HEK293 (cell line): ENCODE measurements around the gene BCS1L.
A peak's percentile ranks its signal among the peaks of the same experiment; 100 is the strongest.

Source experiments
- CTCF ChIA-PET: fragments of 350-600 bp; formaldehyde crosslinking; extraction: SDS; loops from one replicate; lab custom pipeline; 2021; ENCODE audit warnings: antibody characterized with exemption; lab: Yijun Ruan, JAX
- POLR2A ChIA-PET: fragments of 300-600 bp; formaldehyde crosslinking; extraction: SDS; loops from one replicate; lab custom pipeline; 2020; ENCODE audit warnings: antibody characterized with exemption, inconsistent platforms; lab: Yijun Ruan, JAX
- H3K27ac ChIP-seq: fragments of 200-500 bp; sonication (Bioruptor generic); 2 replicates; pipeline ENCODE4 v1.5.1; 2014; ENCODE audit warnings: low read depth, low read length, control low read depth, inconsistent platforms; ENCODE audit errors: extremely low read depth
- H3K36me3 ChIP-seq, 2 experiments: fragments of 200-500 bp in 1 of 2; sonication (Bioruptor generic) in 1 of 2; 1 replicate in 1 of 2; 2 replicates in 1 of 2; pipeline ENCODE4 v1.5.1; 2014 to 2017; ENCODE audit warnings: inconsistent platforms in 2 of 2, low read length in 2 of 2; ENCODE audit not compliant: control insufficient read depth in 2 of 2, insufficient read depth in 1 of 2
- H3K4me1 ChIP-seq: fragments of 200-500 bp; sonication (Bioruptor generic); 2 replicates; pipeline ENCODE4 v1.5.1; 2014; ENCODE audit warnings: mild to moderate bottlenecking, low read length, inconsistent platforms; ENCODE audit not compliant: control insufficient read depth, insufficient read depth
- H3K4me3 ChIP-seq: 2 replicates; pipeline ENCODE4 v1.5.1; 2011; ENCODE audit warnings: low read depth, mild to moderate bottlenecking, control low read depth, low read length, moderate library complexity
- H3K9me3 ChIP-seq: fragments of 200-500 bp; sonication (Bioruptor generic); 2 replicates; pipeline ENCODE4 v1.5.1; 2014; ENCODE audit warnings: low read depth, low read length, inconsistent platforms; ENCODE audit not compliant: control insufficient read depth, insufficient read depth
- AEBP2 ChIP-seq: fragments of 450-650 bp; formaldehyde crosslinking; IDR thresholded peaks from 2 replicates; pipeline ENCODE4 v1.5.1; 2016; ENCODE audit warnings: missing biosample characterization, missing genetic modification characterization, borderline replicate concordance
- HIC1 ChIP-seq: fragments of 450-650 bp; formaldehyde crosslinking; IDR thresholded peaks from 2 replicates; pipeline ENCODE4 v1.5.1; 2016; ENCODE audit warnings: missing biosample characterization, missing genetic modification characterization
- PRDM1 ChIP-seq: fragments of 450-650 bp; formaldehyde crosslinking; IDR thresholded peaks from 2 replicates; pipeline ENCODE4; 2016; ENCODE audit warnings: missing biosample characterization, missing genetic modification characterization
- SP2 ChIP-seq: fragments of 450-650 bp; formaldehyde crosslinking; IDR thresholded peaks from 2 replicates; pipeline ENCODE4 v1.5.1; 2016; ENCODE audit warnings: missing biosample characterization, missing genetic modification characterization
- SP7 ChIP-seq: fragments of 450-650 bp; formaldehyde crosslinking; IDR thresholded peaks from 2 replicates; pipeline ENCODE4 v1.5.1; 2016; ENCODE audit warnings: missing biosample characterization, missing genetic modification characterization
- YY2 ChIP-seq: fragments of 450-650 bp; formaldehyde crosslinking; IDR thresholded peaks from 2 replicates; pipeline ENCODE4 v1.5.1; 2016; ENCODE audit warnings: missing biosample characterization, missing genetic modification characterization
- ZNF121 ChIP-seq: fragments of 450-650 bp; formaldehyde crosslinking; IDR thresholded peaks from 2 replicates; pipeline ENCODE4 v1.5.1; 2016; ENCODE audit warnings: missing biosample characterization, missing genetic modification characterization
- ZNF146 ChIP-seq: fragments of 450-650 bp; formaldehyde crosslinking; IDR thresholded peaks from 2 replicates; pipeline ENCODE4 v1.5.1; 2016; ENCODE audit warnings: missing biosample characterization, missing genetic modification characterization
- ZNF292 ChIP-seq: fragments of 450-650 bp; formaldehyde crosslinking; IDR thresholded peaks from 2 replicates; pipeline ENCODE4 v1.5.1; 2016; ENCODE audit warnings: low read depth, missing biosample characterization, missing genetic modification characterization, borderline replicate concordance
- ZNF449 ChIP-seq: fragments of 450-650 bp; formaldehyde crosslinking; IDR thresholded peaks from 2 replicates; pipeline ENCODE4 v1.5.1; 2017; ENCODE audit warnings: missing biosample characterization, mild to moderate bottlenecking, missing genetic modification characterization, moderate library complexity
- ZNF514 ChIP-seq: fragments of 450-650 bp; formaldehyde crosslinking; IDR thresholded peaks from 2 replicates; pipeline ENCODE4 v1.5.1; 2016; ENCODE audit warnings: missing biosample characterization, missing genetic modification characterization
- ZNF549 ChIP-seq: fragments of 450-650 bp; IDR thresholded peaks from 2 replicates; pipeline ENCODE4 v1.5.1; 2018; ENCODE audit warnings: missing biosample characterization, missing genetic modification characterization, mild to moderate bottlenecking, inconsistent platforms, moderate library complexity
- ZNF596 ChIP-seq: fragments of 450-650 bp; IDR thresholded peaks from 2 replicates; pipeline ENCODE4 v1.5.0; 2018; ENCODE audit warnings: missing biosample characterization, mild to moderate bottlenecking, missing genetic modification characterization, moderate library complexity
- ZNF639 ChIP-seq: fragments of 450-650 bp; formaldehyde crosslinking; IDR thresholded peaks from 2 replicates; pipeline ENCODE4 v1.5.1; 2016; ENCODE audit warnings: missing biosample characterization, missing genetic modification characterization

BCS1L gene

GRCh38 chr2:218671654-218672566 lies 12.4 kb downstream of the BCS1L start, which contains the start of the genes RNF25 and STK36 (continued):
- TF ChIP-seq ZNF449 (tag by site-specific recombination) (peak; percentile 64), YY2 (tag by site-specific recombination) (peak; percentile 90), ZNF121 (tag by site-specific recombination) (no peak), HIC1 (tag by site-specific recombination) (no peak), ZNF292 (tag by site-specific recombination) (no peak), SP7 (tag by site-specific recombination) (peak; percentile 54; the same call in 1 of the 2 replicates), ZNF639 (tag by site-specific recombination) (0 out of 2 replicates have a peak, but pooled peaks have one; percentile 39), ZNF146 (tag by site-specific recombination) (no peak), SP2 (tag by site-specific recombination) (peak; percentile 80), ZNF596 (tag by site-specific recombination) (no peak), AEBP2 (tag by site-specific recombination) (no peak)

GRCh38 chr2:218679119-218679518 lies 19.6 kb downstream of the BCS1L start:
- Histone ChIP-seq H3K36me3 (peaks cover 20 to 76% of the 10 kb centered on the region in 2 experiments; a peak in 2 of 3 replicates), H3K4me1 (no peaks in the 10 kb centered on the region), H3K4me3 (no peak overlapping the region), H3K9me3 (no peaks in the 10 kb centered on the region), H3K27ac (no peak overlapping the region)
- POLR2A ChIA-PET, result no interaction called here
- TF ChIP-seq ZNF549 (tag by site-specific recombination), result no peak
- peak; percentile 49; the same call in 1 of the 2 replicates for TF ChIP-seq PRDM1 (tag by site-specific recombination)
- CTCF ChIA-PET, result interaction anchor here (1.0 to 1.1 kb wide), 2 partner anchors 8 to 169 kb away, joined by 4 read pairs; no protein-coding TSS in a partner anchor

- Histone ChIP-seq H3K36me3 (peaks cover 20 to 74% of the 10 kb centered on the region in 2 experiments), H3K4me3 (no peak overlapping the region), H3K9me3 (no peaks in the 10 kb centered on the region), H3K4me1 (no peaks in the 10 kb centered on the region), H3K27ac (no peak overlapping the region)
- POLR2A ChIA-PET, result no interaction called here
- CTCF ChIA-PET, result interaction anchor here (1.0 to 1.1 kb wide), 2 partner anchors 168 to 407 kb away, joined by 4 read pairs; no protein-coding TSS in a partner anchor
- TF ChIP-seq ZNF514 (tag by site-specific recombination) (no peak), PRDM1 (tag by site-specific recombination) (peak; percentile 35; the same call in 1 of the 2 replicates)
Measured at GRCh38 chr2:218680061-218680460, 20.6 kb downstream of the BCS1L start.
